Measurements from ENCODE around the gene TOMT. TPM values are rescaled to one million over a fixed set of nuclear protein-coding genes. Genes with fewer than 3 reads are reported as not detected.
"Not testable (repeated sequence)": the region's sequence is repeated elsewhere in the genome, so short reads cannot be mapped to it uniquely, and the experiment has no call there.

TOMT gene
- total and polyA plus RNA-seq, 7 experiments from 2014 or later = 0.42 TPM; not detected in 6

DNA sequence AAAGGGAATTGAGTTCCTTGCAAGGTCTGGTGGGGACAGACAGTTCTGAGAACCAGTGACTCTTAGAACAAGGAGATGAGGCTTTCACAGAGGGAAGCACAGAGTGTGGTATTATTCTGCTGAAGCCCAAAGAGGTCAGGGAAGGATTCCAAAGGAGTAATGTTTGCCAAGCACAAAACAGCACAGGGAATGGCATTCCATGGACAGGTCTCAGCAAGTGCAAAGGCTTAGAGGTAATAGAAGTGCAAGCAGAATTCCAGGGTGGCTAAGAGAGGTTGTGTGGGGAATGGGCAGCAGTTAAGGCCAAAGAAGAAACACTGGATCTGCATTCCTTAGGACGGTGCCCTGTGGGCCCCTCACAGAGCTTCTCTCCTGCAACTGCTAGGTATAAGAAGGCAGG is 36.4 kb downstream of the TOMT start:
- H3K4me3 ChIP-seq (ENCODE audit: low read length); ATAC-seq; POLR2A ChIA-PET; DNase-seq; H3K36me3 Mint-ChIP-seq; H3K27ac ChIP-seq (ENCODE audit: low read depth, low read length); H3K27me3 ChIP-seq (ENCODE audit: control insufficient read depth in 2 of 2, insufficient read depth in 2 of 2, low read length in 2 of 2); H3K4me3 Mint-ChIP-seq; H3K36me3 ChIP-seq (ENCODE audit: control insufficient read depth in 2 of 3, insufficient read depth in 3 of 3, low read length in 3 of 3); H3K9me3 Mint-ChIP-seq; H3K9me3 ChIP-seq (ENCODE audit: control insufficient read depth in 2 of 3, low read length in 3 of 3); intact Hi-C loops (cut with micrococcal nuclease); H3K4me1 ChIP-seq (ENCODE audit: control insufficient read depth in 2 of 2, insufficient read depth in 2 of 2, low read length in 2 of 2); H3K27ac Mint-ChIP-seq: not testable (repeated sequence)
- Mint-ChIP-seq H3K4me1 (peaks cover 0 to 18% (median 3%) of the 10 kb centered on the region in 7 donors), H3K27me3 (peaks cover 3 to 15% (median 5%) of the 10 kb centered on the region in 5 donors)
- CTCF ChIA-PET = interaction anchor here (3.8 kb wide), 1 partner anchor 117 kb away, joined by 53 read pairs; no protein-coding TSS in a partner anchor

DNA sequence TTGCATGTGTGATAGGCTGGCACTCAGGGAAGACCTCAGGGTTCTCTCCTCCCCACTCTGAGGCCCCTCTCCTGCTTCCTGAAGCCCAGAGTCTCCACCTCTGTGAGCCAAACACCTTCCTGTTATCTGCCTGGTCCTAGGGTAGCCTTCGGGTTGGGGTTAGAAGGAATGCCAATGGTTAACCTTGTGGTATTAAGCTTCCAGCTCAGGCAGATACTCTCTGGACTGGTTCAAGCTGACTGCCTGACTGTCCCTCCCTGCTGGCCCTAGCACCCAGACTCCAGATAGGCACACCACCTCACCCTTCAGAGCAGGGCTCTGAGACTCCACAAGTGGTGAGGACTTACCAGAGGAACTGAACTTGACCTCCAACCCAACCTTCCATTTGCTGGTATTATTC is 36.8 kb downstream of the TOMT start:
- H3K36me3 Mint-ChIP-seq; H3K4me3 Mint-ChIP-seq; H3K27ac Mint-ChIP-seq; H3K36me3 ChIP-seq (ENCODE audit: control insufficient read depth in 2 of 3, insufficient read depth in 3 of 3, low read length in 3 of 3); intact Hi-C loops (cut with micrococcal nuclease); H3K27ac ChIP-seq (ENCODE audit: low read depth, low read length); H3K27me3 ChIP-seq (ENCODE audit: control insufficient read depth in 2 of 2, insufficient read depth in 2 of 2, low read length in 2 of 2); H3K4me1 ChIP-seq (ENCODE audit: control insufficient read depth in 2 of 2, insufficient read depth in 2 of 2, low read length in 2 of 2); H3K9me3 ChIP-seq (ENCODE audit: control insufficient read depth in 2 of 3, low read length in 3 of 3); H3K4me3 ChIP-seq (ENCODE audit: low read length); POLR2A ChIA-PET; DNase-seq; H3K9me3 Mint-ChIP-seq; ATAC-seq: not testable (repeated sequence)
- Mint-ChIP-seq H3K27me3 (peaks cover 3 to 15% (median 5%) of the 10 kb centered on the region in 5 donors), H3K4me1 (peaks cover 0 to 18% (median 3%) of the 10 kb centered on the region in 7 donors)
- CTCF ChIA-PET = interaction anchor here (1.4 to 3.8 kb wide), 3 partner anchors 14 to 117 kb away, joined by 3 to 53 read pairs (median 9); no protein-coding TSS in a partner anchor

DNA sequence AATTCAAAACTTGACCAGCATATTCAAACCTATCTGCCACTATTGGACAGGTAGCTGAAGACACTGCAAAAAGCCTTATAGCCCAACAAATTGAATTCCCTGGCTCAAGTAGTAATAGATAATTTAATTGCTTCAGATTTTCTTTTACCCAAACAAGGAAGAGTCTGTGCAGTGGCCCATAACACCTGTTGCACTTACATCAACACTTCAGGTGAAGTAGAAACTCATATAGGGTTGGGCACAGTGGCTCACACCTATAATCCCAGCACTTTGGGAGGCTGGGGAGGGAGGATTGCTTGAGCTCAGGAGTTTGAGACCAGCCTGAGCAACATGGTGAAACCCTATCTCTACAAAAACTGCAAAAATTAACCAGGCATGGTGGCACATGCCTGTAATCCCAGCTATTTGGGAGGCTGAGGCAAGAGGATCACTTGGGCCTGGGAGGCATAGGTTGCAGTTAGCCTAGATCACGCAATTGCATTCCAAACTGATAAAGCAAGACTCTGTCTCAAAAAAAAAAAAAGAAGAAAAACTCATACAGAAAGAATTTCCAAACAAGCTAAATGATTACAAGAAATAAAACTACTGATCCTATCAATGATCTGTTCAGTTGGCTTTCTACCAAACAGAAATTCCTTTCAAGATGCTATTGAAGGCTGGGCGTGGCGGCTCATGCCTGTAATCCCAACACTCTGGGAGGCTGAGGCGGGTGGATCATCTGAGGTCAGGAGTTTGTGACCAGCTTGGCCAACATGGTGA is 39.3 kb downstream of the TOMT start:
- Mint-ChIP-seq H3K27ac (no peak overlapping the region), H3K4me1 (peaks cover 0 to 18% (median 3%) of the 10 kb centered on the region in 7 donors), H3K4me3 (no peak overlapping the region), H3K36me3 (no peaks in the 10 kb centered on the region), H3K27me3 (peaks cover 1 to 15% (median 4%) of the 10 kb centered on the region in 5 donors), H3K9me3 (no peaks in the 10 kb centered on the region)
- no peaks in the 10 kb centered on the region for H3K4me1 ChIP-seq (ENCODE audit: control insufficient read depth in 2 of 2, insufficient read depth in 2 of 2, low read length in 2 of 2)
- no peaks in the 10 kb centered on the region for H3K36me3 ChIP-seq (ENCODE audit: control insufficient read depth in 2 of 3, insufficient read depth in 3 of 3, low read length in 3 of 3)
- H3K9me3 ChIP-seq (ENCODE audit: control insufficient read depth in 2 of 3, low read length in 3 of 3) = no peaks in the 10 kb centered on the region
- H3K27ac ChIP-seq (ENCODE audit: low read depth, low read length) = no peak overlapping the region
- CTCF ChIA-PET = interaction anchor here (0.7 to 3.8 kb wide), 14 partner anchors 9 to 286 kb away, joined by 3 to 53 read pairs (median 5); no protein-coding TSS in a partner anchor
- no peak overlapping the region for H3K4me3 ChIP-seq (ENCODE audit: low read length)
- POLR2A ChIA-PET = interaction anchor here (0.6 to 1.0 kb wide), 2 partner anchors 78 to 120 kb away, joined by 3 read pairs; no protein-coding TSS in a partner anchor
- intact Hi-C loops (cut with micrococcal nuclease) = loop anchor here (1.0 kb wide), 5 partner anchors 54 to 286 kb away; no protein-coding TSS in a partner anchor
- no peaks in the 10 kb centered on the region for H3K27me3 ChIP-seq (ENCODE audit: control insufficient read depth in 2 of 2, insufficient read depth in 2 of 2, low read length in 2 of 2)
- ATAC-seq = no peak
- DNase-seq = no peak

DNA sequence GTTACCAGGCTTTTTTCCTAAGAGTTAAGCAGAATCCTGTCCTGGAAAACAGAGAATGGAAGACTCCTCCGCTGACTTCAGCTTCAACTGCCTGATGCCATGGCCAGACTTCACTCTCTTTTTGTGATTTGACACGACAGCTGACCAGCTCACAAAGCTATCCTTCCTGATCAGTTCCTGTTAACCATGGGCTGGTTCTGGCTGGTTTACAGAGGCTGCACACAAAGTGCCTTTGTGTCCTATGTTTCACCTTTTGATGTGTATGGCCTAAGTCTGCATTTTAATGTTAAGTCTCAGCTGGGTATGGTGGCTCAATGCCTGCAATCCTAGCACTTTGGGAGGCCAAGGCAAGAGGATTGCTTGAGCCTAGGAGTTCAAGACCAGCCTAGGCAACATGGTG is 40.9 kb downstream of the TOMT start:
- Mint-ChIP-seq H3K27ac (no peak overlapping the region), H3K4me3 (no peak overlapping the region), H3K36me3 (no peaks in the 10 kb centered on the region), H3K9me3 (no peaks in the 10 kb centered on the region), H3K27me3 (peaks cover 0 to 11% (median 4%) of the 10 kb centered on the region in 5 donors), H3K4me1 (peaks cover 0 to 7% (median 3%) of the 10 kb centered on the region in 7 donors)
- H3K9me3 ChIP-seq (ENCODE audit: control insufficient read depth in 2 of 3, low read length in 3 of 3) = no peaks in the 10 kb centered on the region
- DNase-seq (no peak), ATAC-seq (no peak)
- intact Hi-C loops (cut with micrococcal nuclease) = no loop called here
- no peak overlapping the region for H3K4me3 ChIP-seq (ENCODE audit: low read length)
- H3K36me3 ChIP-seq (ENCODE audit: control insufficient read depth in 2 of 3, insufficient read depth in 3 of 3, low read length in 3 of 3) = no peaks in the 10 kb centered on the region
- H3K27me3 ChIP-seq (ENCODE audit: control insufficient read depth in 2 of 2, insufficient read depth in 2 of 2, low read length in 2 of 2) = no peaks in the 10 kb centered on the region
- POLR2A ChIA-PET = no interaction called here
- H3K4me1 ChIP-seq (ENCODE audit: control insufficient read depth in 2 of 2, insufficient read depth in 2 of 2, low read length in 2 of 2) = no peaks in the 10 kb centered on the region
- H3K27ac ChIP-seq (ENCODE audit: low read depth, low read length) = no peak overlapping the region
- CTCF ChIA-PET = interaction anchor here (0.6 kb wide), 1 partner anchor 121 kb away, joined by 6 read pairs; no protein-coding TSS in a partner anchor

DNA sequence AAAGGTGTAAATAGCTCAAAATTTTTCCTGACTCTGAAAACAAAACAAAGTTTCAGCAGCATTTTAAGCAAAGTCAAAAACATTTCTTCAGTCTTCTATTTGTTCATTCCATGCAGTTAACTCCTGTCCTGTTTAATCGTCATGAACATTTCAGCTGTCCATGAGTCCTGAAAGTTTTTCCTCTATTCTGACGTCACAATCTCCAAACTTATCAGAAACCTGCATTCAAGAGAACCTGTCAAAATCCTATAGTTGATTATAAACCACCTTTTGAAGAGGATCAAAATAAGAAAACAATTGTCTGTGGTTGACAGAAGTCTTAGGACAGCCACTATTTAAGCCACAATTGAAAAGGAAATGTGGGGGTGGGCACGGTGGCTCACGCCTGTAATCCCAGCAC is 45.2 kb downstream of the TOMT start:
- H3K4me3 ChIP-seq (ENCODE audit: low read length) = no peak overlapping the region

DNA sequence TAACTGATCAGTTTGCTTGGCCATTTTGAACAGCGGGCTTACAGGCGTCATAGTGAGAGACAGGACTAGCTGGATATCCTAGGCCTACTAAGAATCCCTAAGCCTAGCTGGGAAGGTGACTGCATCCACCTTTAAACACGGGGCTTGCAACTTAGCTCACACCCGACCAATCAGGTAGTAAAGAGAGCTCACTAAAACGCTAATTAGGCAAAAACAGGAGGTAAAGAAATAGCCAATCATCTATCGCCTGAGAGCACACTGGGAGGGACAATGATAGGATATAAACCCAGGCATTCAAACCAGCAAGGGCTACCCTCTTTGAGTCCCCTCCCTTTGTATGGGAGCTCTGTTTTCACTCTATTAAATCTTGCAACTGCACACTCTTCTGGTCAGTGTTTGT is 48.1 kb downstream of the TOMT start:
- ATAC-seq; intact Hi-C loops (cut with micrococcal nuclease); DNase-seq; H3K36me3 ChIP-seq (ENCODE audit: control insufficient read depth in 2 of 3, insufficient read depth in 3 of 3, low read length in 3 of 3); H3K4me1 ChIP-seq (ENCODE audit: control insufficient read depth in 2 of 2, insufficient read depth in 2 of 2, low read length in 2 of 2); H3K27ac ChIP-seq (ENCODE audit: low read depth, low read length); H3K9me3 Mint-ChIP-seq; H3K9me3 ChIP-seq (ENCODE audit: control insufficient read depth in 2 of 3, low read length in 3 of 3); H3K4me1 Mint-ChIP-seq; POLR2A ChIA-PET; H3K36me3 Mint-ChIP-seq; H3K27ac Mint-ChIP-seq; H3K27me3 ChIP-seq (ENCODE audit: control insufficient read depth in 2 of 2, insufficient read depth in 2 of 2, low read length in 2 of 2); H3K4me3 ChIP-seq (ENCODE audit: low read length); H3K4me3 Mint-ChIP-seq: not testable (repeated sequence)
- H3K27me3 Mint-ChIP-seq = peaks cover 0 to 16% (median 9%) of the 10 kb centered on the region in 5 donors
- CTCF ChIA-PET = interaction anchor here (2.6 kb wide), 1 partner anchor 10 kb away, joined by 12 read pairs; no protein-coding TSS in a partner anchor

More for the DNA sequence above, 45.2 kb downstream of the TOMT start:
- POLR2A ChIA-PET = interaction anchor here (0.8 kb wide), 1 partner anchor 126 kb away, joined by 3 read pairs; no protein-coding TSS in a partner anchor
- H3K36me3 ChIP-seq (ENCODE audit: control insufficient read depth in 2 of 3, insufficient read depth in 3 of 3, low read length in 3 of 3) = no peaks in the 10 kb centered on the region
- ATAC-seq (no peak), DNase-seq (no peak)
- H3K9me3 Mint-ChIP-seq = no peaks in the 10 kb centered on the region
- CTCF ChIA-PET = no interaction called here
- intact Hi-C loops (cut with micrococcal nuclease) = no loop called here
- H3K27ac ChIP-seq (ENCODE audit: low read depth, low read length) = no peak overlapping the region
- no peaks in the 10 kb centered on the region for H3K27me3 ChIP-seq (ENCODE audit: control insufficient read depth in 2 of 2, insufficient read depth in 2 of 2, low read length in 2 of 2)
- H3K9me3 ChIP-seq (ENCODE audit: control insufficient read depth in 2 of 3, low read length in 3 of 3) = no peaks in the 10 kb centered on the region
- H3K27me3 Mint-ChIP-seq = peaks cover 0 to 12% (median 5%) of the 10 kb centered on the region in 5 donors
- no peaks in the 10 kb centered on the region for H3K36me3 Mint-ChIP-seq
- no peak overlapping the region for H3K27ac Mint-ChIP-seq
- H3K4me1 ChIP-seq (ENCODE audit: control insufficient read depth in 2 of 2, insufficient read depth in 2 of 2, low read length in 2 of 2) = no peaks in the 10 kb centered on the region
- no peaks in the 10 kb centered on the region for H3K4me1 Mint-ChIP-seq
- no peak overlapping the region for H3K4me3 Mint-ChIP-seq
